ENCODE results near the gene PRKG1.

The PRKG1 gene

DNA sequence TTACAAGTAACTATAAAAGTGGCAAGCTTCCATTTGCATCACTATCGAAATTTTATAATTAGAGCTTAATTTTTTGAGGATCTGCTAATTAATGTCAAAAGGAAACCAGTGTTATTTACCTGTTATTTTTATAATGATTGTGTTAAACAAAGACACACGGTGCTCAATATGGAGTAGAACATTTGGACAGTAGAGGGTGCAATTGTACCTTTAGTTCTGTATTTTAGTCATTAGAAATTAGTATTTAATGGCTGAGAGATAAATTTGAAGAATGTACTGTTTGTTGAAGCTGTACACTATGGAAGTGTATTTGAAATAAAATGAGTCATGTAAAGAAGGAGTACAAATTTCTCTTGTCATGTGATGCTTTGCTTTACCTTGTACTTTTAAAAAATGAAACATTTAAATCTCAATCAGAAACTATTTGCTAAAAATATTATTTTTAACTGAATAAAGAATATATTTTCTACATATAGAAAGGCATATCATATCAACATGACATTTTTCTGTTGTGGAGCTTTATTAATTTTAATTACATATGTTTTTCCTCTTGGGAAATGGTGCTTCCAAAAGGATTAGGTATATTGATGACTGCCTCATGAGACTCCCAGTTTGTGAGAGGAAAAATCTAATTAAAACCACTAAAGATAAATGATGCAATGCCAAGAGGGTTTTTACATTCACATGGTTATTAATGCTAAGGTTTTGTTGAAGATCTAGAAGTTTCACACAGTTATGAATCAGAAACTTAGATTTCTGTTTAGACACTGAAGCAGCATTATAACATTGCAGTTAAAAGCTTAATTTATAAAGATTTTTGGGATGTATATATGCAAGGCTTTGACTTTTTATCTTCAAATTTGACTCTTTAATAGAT, 10.4 kb upstream of the PRKG1 start:
- Histone ChIP-seq H3K9me3 (ENCODE audit: low read length) (no peaks in the 10 kb centered on the region), H3K4me3 (ENCODE audit: low read length) (no peak overlapping the region), H3K27me3 (ENCODE audit: insufficient read depth, low read length) (no peaks in the 10 kb centered on the region), H2AFZ (ENCODE audit: low read depth, low read length) (no peak overlapping the region), H3K4me1 (ENCODE audit: insufficient read depth, low read length) (no peaks in the 10 kb centered on the region), H3K36me3 (ENCODE audit: insufficient read depth, low read length) (no peaks in the 10 kb centered on the region)

DNA sequence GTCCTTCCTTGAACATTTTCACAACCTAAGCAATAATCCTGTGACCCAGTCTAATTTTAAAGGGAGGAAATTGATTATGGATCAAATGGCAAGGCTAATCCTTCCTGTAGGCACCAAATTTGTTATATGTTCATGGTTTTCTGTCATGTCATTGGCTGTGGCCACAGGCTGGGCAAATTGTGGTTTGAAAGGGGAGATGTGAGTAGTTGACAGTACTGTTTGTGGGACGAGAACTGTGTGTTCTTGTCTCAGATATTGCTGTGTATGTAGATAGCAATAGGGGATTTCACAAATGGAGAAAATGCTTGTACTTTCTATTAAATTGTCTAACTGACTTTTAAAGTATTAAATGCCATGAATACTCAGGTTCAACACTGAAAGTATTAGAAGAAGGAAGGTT, 8.1 kb upstream of the PRKG1 start:
- H3K4me1 ChIP-seq (ENCODE audit: insufficient read depth, low read length), result no peaks in the 10 kb centered on the region
- H3K9me3 ChIP-seq (ENCODE audit: low read length), result no peaks in the 10 kb centered on the region
- no peaks in the 10 kb centered on the region for H3K36me3 ChIP-seq (ENCODE audit: insufficient read depth, low read length)
- no peaks in the 10 kb centered on the region for H3K27me3 ChIP-seq (ENCODE audit: insufficient read depth, low read length)
- no peak overlapping the region for H3K4me3 ChIP-seq (ENCODE audit: low read length)
- no peak overlapping the region for H2AFZ ChIP-seq (ENCODE audit: low read depth, low read length)

DNA sequence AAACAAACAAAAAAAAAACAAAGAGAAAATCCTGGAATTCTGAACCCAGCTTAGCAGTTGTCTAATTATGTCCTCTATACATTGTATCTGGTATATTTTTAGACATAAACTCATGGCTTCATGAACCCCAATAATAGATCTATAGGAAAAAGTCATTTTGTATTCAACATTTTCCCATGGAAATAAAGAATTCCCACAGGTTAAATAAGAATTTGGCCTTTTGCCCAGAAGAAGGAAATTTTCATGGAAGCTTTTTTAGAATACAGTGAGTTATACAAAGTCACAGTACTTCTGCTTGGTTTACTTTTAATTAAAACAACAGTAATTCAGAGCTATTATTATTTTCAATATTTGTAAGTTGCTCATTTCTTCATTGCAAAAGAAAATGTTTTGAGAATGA, 2.1 kb upstream of the PRKG1 start:
- Histone ChIP-seq H3K27me3 (ENCODE audit: insufficient read depth, low read length) (no peaks in the 10 kb centered on the region), H2AFZ (ENCODE audit: low read depth, low read length) (no peak overlapping the region), H3K36me3 (ENCODE audit: insufficient read depth, low read length) (no peaks in the 10 kb centered on the region), H3K4me3 (ENCODE audit: low read length) (no peak overlapping the region), H3K9me3 (ENCODE audit: low read length) (no peaks in the 10 kb centered on the region), H3K4me1 (ENCODE audit: insufficient read depth, low read length) (peaks cover 12% of the 10 kb centered on the region)

DNA sequence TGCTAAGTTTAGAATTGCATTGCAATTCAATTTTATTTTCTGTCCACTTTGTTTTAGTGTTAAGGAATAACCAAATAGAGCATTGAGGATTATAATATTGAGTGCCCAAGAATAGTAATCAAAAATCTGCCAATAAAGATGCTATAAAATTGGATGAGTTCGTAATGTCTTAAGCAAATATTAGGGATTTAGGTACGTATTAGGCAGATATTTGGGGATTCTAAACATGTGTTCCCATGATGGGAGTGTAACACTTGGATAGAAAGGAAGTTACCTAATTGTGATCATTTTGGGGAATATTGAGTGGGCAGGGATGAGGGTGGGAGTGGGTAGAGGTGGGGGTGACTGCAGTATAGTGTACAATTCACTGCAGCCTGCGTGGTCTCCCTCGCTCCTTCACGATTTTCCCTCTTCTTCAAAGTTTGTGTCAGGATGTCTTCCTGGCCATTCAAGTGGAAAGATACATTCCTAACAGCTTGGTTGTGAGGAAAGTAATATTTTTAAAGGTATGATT, 1.3 kb upstream of the PRKG1 start:
- peak overlapping the region; percentile 85 for H2AFZ ChIP-seq (ENCODE audit: low read depth, low read length)
- H3K9me3 ChIP-seq (ENCODE audit: low read length), result no peaks in the 10 kb centered on the region
- H3K4me3 ChIP-seq (ENCODE audit: low read length), result peak overlapping the region; percentile 62
- H3K27me3 ChIP-seq (ENCODE audit: insufficient read depth, low read length), result no peaks in the 10 kb centered on the region
- H3K36me3 ChIP-seq (ENCODE audit: insufficient read depth, low read length), result no peaks in the 10 kb centered on the region
- peaks cover 12% of the 10 kb centered on the region for H3K4me1 ChIP-seq (ENCODE audit: insufficient read depth, low read length)

DNA sequence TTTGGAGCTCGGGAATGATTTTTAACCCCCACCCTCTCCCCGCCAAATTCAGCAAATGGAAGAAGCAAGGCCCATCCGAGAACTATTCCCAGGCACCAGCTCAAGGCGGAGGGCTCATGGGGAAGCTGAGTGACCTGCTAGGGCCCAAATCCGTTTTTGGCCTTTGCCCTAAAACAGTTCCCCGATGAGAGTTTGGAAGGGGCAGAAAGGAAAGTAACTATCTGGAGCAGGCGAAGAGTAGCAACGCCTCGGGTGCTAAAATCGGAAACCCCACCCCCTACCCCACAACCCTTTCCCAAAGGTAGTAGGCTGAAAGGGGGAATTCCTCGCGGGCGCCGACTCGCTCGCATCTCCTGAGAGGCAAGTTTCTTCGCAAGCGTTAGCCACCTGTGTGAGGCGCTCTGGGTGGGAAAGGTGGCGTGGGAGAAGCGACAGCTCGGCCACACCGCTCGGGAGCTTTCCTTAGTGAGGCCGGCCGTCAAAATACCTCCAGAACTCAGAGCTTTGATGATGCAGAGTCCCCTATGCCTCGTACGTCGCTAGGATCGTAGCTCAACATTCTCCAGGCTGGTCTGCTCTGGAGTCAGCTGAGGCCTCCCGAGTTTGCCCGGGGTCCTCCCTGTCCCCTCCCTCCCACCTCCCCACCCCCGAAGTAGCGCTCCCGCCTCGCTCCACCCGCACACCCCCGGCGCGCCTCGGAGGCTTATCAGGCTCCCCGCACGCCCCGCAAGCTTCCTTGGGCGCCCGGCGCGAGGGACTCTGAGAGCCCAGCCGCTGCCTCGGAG, 642 bp upstream of the PRKG1 start:
- H3K36me3 ChIP-seq (ENCODE audit: insufficient read depth, low read length), result no peaks in the 10 kb centered on the region
- no peaks in the 10 kb centered on the region for H3K9me3 ChIP-seq (ENCODE audit: low read length)
- peak overlapping the region; percentile 85 for H2AFZ ChIP-seq (ENCODE audit: low read depth, low read length)
- peaks cover 12% of the 10 kb centered on the region for H3K4me1 ChIP-seq (ENCODE audit: insufficient read depth, low read length)
- peak overlapping the region; percentile 62 for H3K4me3 ChIP-seq (ENCODE audit: low read length)
- H3K27me3 ChIP-seq (ENCODE audit: insufficient read depth, low read length), result no peaks in the 10 kb centered on the region

DNA sequence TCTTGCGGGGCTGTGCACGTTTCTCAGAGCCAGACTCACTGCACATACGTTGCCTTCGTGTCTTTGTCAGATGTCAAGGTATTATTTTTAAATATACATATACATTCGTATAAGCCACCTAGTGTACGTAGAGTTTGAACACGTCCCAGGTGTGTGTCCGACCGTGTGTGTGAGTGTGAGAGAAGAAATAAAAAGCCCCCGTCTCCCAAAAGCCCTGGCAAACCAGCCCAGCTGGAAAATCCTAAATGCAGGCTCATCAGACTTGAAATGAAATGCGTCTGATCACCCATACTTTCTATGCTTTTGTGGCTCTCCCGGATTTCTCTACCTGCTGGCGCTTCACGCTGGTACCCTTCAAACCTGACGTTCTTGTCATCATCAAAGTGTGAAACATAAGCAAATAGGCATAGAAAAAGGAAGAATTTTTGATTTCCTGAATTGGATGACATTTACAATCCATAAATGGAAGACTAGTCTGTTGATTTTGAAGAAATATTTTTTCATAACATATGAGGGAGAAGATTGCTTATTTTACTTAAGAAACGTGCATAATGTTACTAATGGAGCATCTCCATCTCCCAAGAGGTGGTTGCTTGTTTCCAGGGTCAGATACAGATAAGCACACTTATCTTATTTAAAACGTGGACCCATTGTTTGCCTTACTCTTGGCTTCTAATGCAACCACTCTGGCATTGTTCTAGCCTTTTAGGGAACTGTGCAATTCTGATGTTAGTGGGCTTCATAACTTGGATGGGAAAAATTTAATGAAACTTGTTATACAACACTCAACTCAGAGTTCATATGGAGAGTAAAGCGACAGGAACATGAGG, 971 bp downstream of the PRKG1 start:
- no peaks in the 10 kb centered on the region for H3K27me3 ChIP-seq (ENCODE audit: insufficient read depth, low read length)

DNA sequence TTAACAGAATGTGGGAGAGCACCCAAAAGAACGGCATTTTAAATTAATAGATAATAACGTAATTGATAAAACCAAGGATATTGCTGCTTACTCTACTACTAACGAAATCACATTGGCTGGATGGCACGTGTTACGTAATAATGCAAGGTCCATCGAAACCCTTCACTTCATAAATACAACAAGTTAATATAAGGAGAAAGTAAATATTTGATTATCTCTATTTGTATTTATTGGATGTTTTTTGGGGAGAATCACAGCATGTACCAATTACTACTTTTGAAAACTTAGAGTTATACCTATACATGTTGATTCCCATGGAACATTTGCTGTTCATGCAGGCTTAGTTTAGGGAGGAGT, 1.6 kb downstream of the PRKG1 start:
- no peaks in the 10 kb centered on the region for H3K36me3 ChIP-seq (ENCODE audit: insufficient read depth, low read length)
- H2AFZ ChIP-seq (ENCODE audit: low read depth, low read length), result no peak overlapping the region
- H3K9me3 ChIP-seq (ENCODE audit: low read length), result no peaks in the 10 kb centered on the region
- peaks cover 25% of the 10 kb centered on the region for H3K4me1 ChIP-seq (ENCODE audit: insufficient read depth, low read length)
- no peaks in the 10 kb centered on the region for H3K27me3 ChIP-seq (ENCODE audit: insufficient read depth, low read length)
- H3K4me3 ChIP-seq (ENCODE audit: low read length), result peak overlapping the region; percentile 62

More for the DNA sequence above, 971 bp downstream of the PRKG1 start:
- H3K36me3 ChIP-seq (ENCODE audit: insufficient read depth, low read length), result no peaks in the 10 kb centered on the region
- H3K9me3 ChIP-seq (ENCODE audit: low read length), result no peaks in the 10 kb centered on the region
- peak overlapping the region; percentile 62 for H3K4me3 ChIP-seq (ENCODE audit: low read length)
- H3K4me1 ChIP-seq (ENCODE audit: insufficient read depth, low read length), result peaks cover 20% of the 10 kb centered on the region
- H2AFZ ChIP-seq (ENCODE audit: low read depth, low read length), result peak overlapping the region; percentile 85

DNA sequence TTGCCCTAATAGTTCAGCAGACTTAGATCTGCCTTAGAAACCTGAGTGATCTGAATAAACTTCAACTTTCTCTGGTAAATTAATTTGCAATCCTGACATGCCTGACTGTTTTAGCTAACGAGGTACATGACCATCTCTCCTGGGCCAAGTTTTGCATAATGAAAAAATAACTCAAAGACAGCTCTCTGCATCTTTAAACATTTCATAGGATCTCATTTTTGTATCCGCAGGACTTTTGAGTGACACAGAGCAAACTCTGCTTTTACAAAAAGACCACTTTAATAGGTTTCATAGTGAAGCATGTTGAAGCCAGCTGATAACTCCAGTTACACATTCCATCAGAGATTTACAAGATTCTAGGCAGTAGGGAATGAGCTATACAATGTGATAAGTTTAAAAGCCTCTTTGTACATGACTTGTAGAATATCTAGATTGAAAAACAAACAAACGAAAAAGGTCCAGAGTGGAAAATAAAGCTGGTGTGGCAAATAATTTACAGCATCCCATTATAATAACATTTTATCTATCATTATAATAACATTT, 2.1 kb downstream of the PRKG1 start:
- Histone ChIP-seq H3K36me3 (ENCODE audit: insufficient read depth, low read length) (no peaks in the 10 kb centered on the region), H3K27me3 (ENCODE audit: insufficient read depth, low read length) (no peaks in the 10 kb centered on the region), H3K4me3 (ENCODE audit: low read length) (no peak overlapping the region), H2AFZ (ENCODE audit: low read depth, low read length) (no peak overlapping the region), H3K9me3 (ENCODE audit: low read length) (no peaks in the 10 kb centered on the region), H3K4me1 (ENCODE audit: insufficient read depth, low read length) (peaks cover 25% of the 10 kb centered on the region)

DNA sequence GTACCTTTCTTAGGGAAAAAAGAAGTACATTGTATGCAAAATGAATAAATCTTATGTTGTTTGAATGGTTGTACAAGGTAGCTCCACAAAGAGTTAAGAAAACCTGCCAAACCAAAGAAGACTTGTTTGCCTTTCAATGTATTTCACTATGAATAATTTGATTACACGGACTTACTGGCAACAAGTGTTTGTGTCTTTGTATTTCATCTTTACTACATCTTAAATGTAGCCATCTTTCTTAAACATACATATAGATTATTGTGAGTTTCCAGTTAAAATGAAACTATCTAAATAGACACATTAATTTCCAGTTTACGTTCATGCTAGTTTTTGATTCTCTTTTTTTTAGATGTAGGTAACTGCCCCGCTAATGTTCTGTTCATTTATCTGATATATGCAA, 2.8 kb downstream of the PRKG1 start:
- Histone ChIP-seq H3K9me3 (ENCODE audit: low read length) (no peaks in the 10 kb centered on the region), H3K36me3 (ENCODE audit: insufficient read depth, low read length) (no peaks in the 10 kb centered on the region), H3K4me1 (ENCODE audit: insufficient read depth, low read length) (peaks cover 25% of the 10 kb centered on the region), H2AFZ (ENCODE audit: low read depth, low read length) (no peak overlapping the region), H3K27me3 (ENCODE audit: insufficient read depth, low read length) (no peaks in the 10 kb centered on the region), H3K4me3 (ENCODE audit: low read length) (no peak overlapping the region)

DNA sequence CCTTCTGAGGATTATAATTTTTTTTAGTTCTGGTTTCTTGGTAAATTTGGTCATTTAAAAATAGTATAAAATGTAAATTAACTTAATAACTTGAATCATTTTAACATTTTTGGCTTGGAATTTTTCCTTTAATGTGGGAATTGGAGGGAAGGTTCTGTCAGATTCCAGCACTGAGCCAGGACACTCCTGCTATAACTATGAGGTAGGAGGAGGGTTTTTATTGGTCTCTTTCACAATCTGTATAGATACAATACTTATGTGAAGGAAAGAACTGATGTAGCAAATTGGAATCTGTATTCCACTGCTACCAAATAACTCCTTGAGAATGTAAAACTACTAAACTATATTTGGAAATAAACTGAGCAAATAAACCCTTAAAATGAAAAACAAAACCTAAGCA, 3.2 kb downstream of the PRKG1 start:
- Histone ChIP-seq H3K4me3 (ENCODE audit: low read length) (no peak overlapping the region), H3K9me3 (ENCODE audit: low read length) (no peaks in the 10 kb centered on the region), H2AFZ (ENCODE audit: low read depth, low read length) (no peak overlapping the region), H3K36me3 (ENCODE audit: insufficient read depth, low read length) (no peaks in the 10 kb centered on the region), H3K27me3 (ENCODE audit: insufficient read depth, low read length) (no peaks in the 10 kb centered on the region), H3K4me1 (ENCODE audit: insufficient read depth, low read length) (peaks cover 25% of the 10 kb centered on the region)

DNA sequence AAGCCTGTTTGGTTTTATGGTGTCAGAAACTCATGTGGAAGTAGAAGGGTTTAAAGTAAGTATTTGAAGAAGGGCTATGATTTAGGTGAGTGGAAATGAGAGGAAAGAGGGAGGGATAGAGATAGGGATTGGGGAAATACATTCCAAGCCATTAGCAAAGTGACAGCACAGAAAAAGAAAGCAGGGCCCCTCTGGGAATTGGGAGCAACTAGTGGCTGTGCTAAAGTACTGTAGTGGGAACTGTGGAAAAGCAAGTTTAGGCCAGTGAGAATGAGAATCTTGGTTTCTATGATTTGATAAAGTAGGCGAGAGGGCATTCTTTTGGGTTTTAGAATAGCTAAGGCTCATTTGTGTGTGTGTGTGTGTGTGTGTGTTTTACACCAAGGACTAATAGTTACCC, 5.0 kb downstream of the PRKG1 start:
- Histone ChIP-seq H3K27me3 (ENCODE audit: insufficient read depth, low read length) (no peaks in the 10 kb centered on the region), H3K4me1 (ENCODE audit: insufficient read depth, low read length) (peaks cover 19% of the 10 kb centered on the region)

DNA sequence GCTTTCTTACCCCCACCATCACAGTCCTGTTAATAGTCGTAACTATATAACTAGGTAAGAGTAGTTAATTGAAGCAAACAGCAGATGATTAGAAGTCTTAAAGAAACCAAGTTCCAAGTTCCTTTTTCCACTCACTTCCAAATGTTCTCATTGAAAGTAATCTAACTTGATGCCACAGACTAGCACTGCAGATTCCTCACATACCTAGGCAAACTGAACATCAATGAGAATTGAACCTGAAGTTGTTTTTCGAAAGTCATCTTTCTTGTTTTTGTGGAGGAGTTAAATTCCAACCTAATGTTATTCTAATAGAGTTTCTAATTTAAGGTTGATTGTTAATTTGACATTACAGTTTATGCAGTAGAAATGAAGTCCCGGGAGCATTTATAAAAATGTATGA, 5.5 kb downstream of the PRKG1 start:
- H3K27me3 ChIP-seq (ENCODE audit: insufficient read depth, low read length), result no peaks in the 10 kb centered on the region
- peaks cover 19% of the 10 kb centered on the region for H3K4me1 ChIP-seq (ENCODE audit: insufficient read depth, low read length)

More for the DNA sequence above, 5.0 kb downstream of the PRKG1 start:
- H3K4me3 ChIP-seq (ENCODE audit: low read length), result no peak overlapping the region
- H3K9me3 ChIP-seq (ENCODE audit: low read length), result no peaks in the 10 kb centered on the region
- H2AFZ ChIP-seq (ENCODE audit: low read depth, low read length), result no peak overlapping the region
- H3K36me3 ChIP-seq (ENCODE audit: insufficient read depth, low read length), result no peaks in the 10 kb centered on the region

More for the DNA sequence above, 5.5 kb downstream of the PRKG1 start:
- Histone ChIP-seq H2AFZ (ENCODE audit: low read depth, low read length) (no peak overlapping the region), H3K36me3 (ENCODE audit: insufficient read depth, low read length) (no peaks in the 10 kb centered on the region), H3K9me3 (ENCODE audit: low read length) (no peaks in the 10 kb centered on the region), H3K4me3 (ENCODE audit: low read length) (no peak overlapping the region)
